C4-2B (cell line): Measurements from ENCODE around the gene TUBGCP5.

Experiments used
- ZFX ChIP-seq: fragments of 450-650 bp; IDR thresholded peaks from 2 replicates; pipeline ENCODE4 v1.6.1; 2017
- TF ChIP-seq, protein P1 (sequence below): fragments of 450-650 bp; conservative IDR thresholded peaks from 2 replicates; pipeline ENCODE4 v1.5.1; 2017; ENCODE audit warnings: mild to moderate bottlenecking

- TF ChIP-seq, protein P1, sequence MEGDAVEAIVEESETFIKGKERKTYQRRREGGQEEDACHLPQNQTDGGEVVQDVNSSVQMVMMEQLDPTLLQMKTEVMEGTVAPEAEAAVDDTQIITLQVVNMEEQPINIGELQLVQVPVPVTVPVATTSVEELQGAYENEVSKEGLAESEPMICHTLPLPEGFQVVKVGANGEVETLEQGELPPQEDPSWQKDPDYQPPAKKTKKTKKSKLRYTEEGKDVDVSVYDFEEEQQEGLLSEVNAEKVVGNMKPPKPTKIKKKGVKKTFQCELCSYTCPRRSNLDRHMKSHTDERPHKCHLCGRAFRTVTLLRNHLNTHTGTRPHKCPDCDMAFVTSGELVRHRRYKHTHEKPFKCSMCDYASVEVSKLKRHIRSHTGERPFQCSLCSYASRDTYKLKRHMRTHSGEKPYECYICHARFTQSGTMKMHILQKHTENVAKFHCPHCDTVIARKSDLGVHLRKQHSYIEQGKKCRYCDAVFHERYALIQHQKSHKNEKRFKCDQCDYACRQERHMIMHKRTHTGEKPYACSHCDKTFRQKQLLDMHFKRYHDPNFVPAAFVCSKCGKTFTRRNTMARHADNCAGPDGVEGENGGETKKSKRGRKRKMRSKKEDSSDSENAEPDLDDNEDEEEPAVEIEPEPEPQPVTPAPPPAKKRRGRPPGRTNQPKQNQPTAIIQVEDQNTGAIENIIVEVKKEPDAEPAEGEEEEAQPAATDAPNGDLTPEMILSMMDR, result no peak
- no peak for TF ChIP-seq ZFX
These were observed 87.7 kb downstream of the TUBGCP5 start for GRCh38 chr15:22951381-22952280.
